HG03469 (cell line): ENCODE measurements around the gene SGPP2.
"Not testable (repeated sequence)": the region's sequence is repeated elsewhere in the genome, so short reads cannot be mapped to it uniquely, and the experiment has no call there.

Source experiments
- ATAC-seq: cut with Tn5 transposase; IDR thresholded peaks from one replicate; pipeline ENCODE4 v1.9.1; 2021; ENCODE audit warnings: mild to moderate bottlenecking, moderate library complexity, moderate number of reproducible peaks; ENCODE audit not compliant: unreplicated experiment

SGPP2 gene

GRCh38 chr2:222572264-222572721, 147.9 kb downstream of the SGPP2 start:
- no peak for ATAC-seq

- no peak for ATAC-seq
Measured at GRCh38 chr2:222572751-222573174, 148.4 kb downstream of the SGPP2 start.

- no peak for ATAC-seq
Measured at GRCh38 chr2:222575618-222576017, 151.3 kb downstream of the SGPP2 start.

GRCh38 chr2:222576171-222577081, 152.1 kb downstream of the SGPP2 start:
- no peak for ATAC-seq

- no peak for ATAC-seq
Measured at GRCh38 chr2:222577341-222577740, 153.0 kb downstream of the SGPP2 start.

GRCh38 chr2:222582928-222583327, 158.6 kb downstream of the SGPP2 start:
- ATAC-seq = no peak

GRCh38 chr2:222584589-222584988, 160.2 kb downstream of the SGPP2 start:
- not testable (repeated sequence) for ATAC-seq

- ATAC-seq = no peak
Measured at GRCh38 chr2:222591661-222592060, 167.3 kb downstream of the SGPP2 start.

- no peak for ATAC-seq
Measured at GRCh38 chr2:222592176-222592575, 167.8 kb downstream of the SGPP2 start.

- no peak for ATAC-seq
Measured at GRCh38 chr2:222594679-222595078, 170.3 kb downstream of the SGPP2 start.

- ATAC-seq = no peak
Measured at GRCh38 chr2:222595581-222595980, 171.2 kb downstream of the SGPP2 start.

GRCh38 chr2:222598611-222599010, 174.3 kb downstream of the SGPP2 start:
- no peak for ATAC-seq

GRCh38 chr2:222603501-222603900, 179.2 kb downstream of the SGPP2 start:
- ATAC-seq = no peak

GRCh38 chr2:222604749-222605515, 180.6 kb downstream of the SGPP2 start:
- ATAC-seq = no peak

GRCh38 chr2:222606306-222606705, 182.0 kb downstream of the SGPP2 start:
- no peak for ATAC-seq

GRCh38 chr2:222608081-222608480, 183.7 kb downstream of the SGPP2 start:
- no peak for ATAC-seq

- no peak for ATAC-seq
Measured at GRCh38 chr2:222609381-222609780, 185.0 kb downstream of the SGPP2 start.
